HG02678 (cell line): ENCODE results near the gene CENPX.

Source experiments
- ATAC-seq: cut with Tn5 transposase; IDR thresholded peaks from one replicate; pipeline ENCODE4 v1.9.1; 2021; ENCODE audit warnings: mild to moderate bottlenecking, moderate library complexity; ENCODE audit not compliant: unreplicated experiment

The CENPX gene

DNA sequence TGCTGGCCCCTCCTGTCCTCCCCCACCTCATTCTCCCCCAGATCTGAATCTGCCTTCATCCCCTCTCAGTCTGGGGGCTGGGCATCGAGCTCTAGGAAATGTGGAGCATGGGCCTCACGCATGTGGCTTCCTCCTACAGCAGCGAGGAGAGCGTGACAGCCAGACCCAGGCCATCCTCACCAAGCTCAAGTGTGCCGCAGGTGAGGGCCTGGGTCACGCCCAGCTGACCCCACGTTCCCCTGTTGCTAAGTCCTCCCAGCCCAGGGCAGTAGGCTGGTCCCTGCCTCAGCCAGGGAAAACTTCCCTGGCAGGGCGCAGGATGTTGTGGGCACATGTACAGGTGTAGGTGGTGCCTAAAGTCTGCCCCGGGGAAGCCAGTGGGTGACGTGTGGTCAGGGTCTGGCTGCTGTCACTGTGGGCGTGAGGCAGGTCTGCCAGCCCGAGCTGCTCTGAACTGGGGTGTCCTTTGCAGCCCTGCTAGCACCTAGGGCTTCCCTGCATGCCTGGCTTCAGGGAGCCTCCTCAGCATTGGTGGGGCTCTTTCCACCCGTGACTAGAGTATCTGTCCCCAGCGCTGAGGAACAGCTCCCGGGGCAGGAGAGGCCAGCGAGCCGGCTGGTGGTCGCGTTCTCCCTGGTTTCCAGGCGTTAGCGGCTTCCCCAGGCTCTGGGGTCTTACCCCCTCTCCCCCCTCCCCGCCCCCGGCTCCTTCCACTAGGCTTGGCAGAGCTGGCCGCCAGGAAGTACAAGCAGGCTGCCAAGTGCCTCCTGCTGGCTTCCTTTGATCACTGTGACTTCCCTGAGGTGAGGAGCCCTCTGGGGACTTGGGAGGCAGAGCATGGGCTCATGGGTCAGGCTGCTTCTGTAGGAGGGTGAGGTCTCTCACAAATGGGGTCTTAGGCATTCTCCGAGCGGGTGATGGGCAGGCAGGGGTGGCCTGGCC is 32.6 kb upstream of the CENPX start:
- no peak for ATAC-seq

DNA sequence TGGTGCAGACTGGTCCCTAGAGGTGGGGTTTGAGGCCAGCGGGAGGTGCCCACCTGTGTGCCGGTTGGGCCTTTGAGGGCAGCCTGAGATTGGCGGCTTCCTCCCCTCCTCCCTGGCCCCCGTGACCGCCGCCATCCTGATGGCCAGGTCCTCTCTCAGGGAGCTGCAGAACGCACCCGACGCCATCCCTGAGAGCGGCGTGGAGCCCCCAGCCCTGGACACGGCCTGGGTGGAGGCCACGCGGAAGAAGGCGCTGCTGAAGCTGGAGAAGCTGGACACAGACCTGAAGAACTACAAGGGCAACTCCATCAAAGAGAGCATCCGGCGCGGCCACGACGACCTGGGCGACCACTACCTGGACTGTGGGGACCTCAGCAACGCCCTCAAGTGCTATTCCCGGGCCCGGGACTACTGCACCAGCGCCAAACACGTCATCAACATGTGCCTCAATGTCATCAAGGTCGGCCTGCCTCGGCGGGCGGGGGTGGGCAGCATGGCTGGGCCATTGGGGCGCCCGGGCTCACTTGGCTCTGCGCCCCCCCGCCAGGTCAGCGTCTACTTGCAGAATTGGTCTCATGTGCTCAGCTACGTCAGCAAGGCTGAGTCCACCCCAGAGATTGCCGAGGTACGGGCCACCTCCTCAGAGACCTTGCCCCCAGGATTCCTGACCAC is 31.8 kb upstream of the CENPX start:
- ATAC-seq, result no peak

DNA sequence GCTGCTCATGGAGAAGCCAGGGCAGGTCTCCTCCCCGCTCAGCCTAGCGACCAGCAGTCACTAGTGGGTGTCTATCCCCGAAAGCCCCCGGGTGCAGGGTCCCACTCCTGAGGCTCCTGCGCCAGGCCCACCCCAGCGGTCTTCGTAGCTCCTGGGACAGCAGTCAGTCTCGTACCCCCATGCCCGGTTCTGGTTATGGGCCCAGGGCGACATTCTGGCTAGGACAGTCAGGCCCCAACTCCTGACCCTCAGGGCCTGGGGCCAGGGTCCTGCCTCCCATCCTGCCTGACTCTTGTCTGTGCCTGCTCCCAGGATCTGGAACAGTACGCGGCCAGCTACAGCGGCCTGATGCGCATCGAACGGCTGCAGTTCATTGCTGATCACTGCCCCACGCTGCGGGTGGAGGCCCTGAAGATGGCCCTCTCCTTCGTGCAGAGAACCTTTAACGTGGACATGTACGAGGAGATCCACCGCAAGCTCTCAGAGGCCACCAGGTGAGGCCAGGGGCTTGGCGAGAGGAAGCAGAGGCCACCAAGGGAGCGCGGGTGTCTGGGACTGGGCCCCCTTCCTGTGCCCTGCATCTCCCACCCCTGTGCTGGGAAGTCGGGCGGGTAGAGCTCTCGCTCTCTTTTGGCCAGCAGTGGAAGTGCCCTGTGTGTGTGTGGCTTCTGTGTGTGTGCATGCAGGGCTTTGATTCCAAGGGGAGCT is 31.0 kb upstream of the CENPX start:
- no peak for ATAC-seq

DNA sequence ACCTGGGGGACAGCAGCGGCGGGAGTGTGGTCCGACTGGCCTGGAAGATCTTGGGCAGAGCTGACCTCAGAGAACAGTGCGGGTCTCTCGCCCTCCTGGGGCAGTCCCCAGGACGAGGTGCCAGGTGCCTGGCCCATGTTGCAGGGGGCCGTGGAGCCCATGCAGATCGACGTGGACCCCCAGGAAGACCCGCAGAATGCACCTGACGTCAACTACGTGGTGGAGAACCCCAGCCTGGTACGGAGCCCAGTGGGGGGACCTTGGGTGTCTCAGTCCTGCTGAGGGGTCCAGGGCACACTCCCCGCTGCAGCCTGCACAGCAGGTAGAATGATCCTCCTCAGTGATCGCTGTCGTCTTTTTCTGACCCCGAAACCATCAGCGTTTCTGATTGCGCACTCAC is 30.5 kb upstream of the CENPX start:
- no peak for ATAC-seq

DNA sequence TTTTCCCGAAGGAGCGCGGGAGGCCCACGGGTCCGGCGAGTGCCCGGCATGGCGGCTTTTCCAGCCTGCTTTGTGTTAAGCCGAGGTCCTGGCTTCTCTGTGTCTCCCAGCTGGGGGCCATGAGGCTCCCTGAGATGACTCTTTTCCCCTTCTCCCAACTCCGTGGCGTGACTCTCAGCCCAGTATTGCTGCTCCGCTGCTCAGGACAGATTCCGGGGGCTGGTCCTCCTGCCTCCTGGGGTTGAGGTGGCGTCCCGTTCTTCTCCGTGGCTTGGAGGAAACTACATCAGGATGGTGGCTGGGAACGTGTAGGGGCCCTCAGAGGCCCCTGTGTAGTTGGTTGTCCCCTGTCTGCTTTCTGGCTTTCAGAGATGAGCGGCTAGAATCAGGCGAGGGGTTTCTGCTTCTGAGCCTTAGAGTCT is 30.0 kb upstream of the CENPX start:
- no peak for ATAC-seq

DNA sequence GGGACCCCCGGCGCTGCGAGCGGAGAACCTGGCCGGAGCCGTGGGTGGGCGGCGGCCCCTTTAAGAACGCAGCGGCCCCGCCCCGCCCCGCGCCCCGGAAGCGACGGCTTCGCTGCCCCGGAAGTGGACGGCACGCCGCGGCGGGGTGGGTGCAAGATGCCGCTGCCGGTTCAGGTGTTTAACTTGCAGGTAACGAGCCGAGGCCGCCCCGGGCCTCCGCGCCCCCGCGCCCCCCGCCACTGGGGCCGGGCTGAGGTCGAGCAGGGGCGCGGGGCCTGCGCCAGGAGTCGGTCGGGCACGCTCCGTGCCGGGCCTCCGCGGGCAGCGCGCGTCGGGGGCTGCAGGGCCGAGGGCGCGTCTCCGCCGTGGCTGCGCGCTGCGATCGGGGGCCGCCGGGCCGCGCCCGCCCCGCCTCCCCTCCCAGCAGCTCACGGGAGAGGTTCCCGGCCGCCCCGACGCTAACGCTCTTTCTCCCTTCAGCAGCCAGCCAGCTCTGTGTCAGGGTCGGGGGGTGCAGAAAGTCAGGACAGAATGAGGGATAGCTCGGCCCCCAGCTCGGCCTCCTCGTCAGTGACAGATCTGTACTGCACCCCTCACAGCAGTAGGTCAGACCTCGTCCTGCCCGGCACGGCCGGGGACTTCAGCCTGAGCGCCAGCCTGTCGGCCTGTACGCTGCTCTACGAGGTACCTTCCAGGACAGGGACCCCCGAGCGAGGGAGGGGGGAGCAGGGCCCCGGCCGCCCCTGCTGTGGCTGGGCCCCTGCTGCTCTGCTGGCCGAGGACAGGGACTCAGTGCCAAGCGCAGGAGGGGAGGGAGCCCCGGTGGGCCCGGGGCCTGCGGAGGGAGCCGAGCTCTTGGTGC is 29.3 kb upstream of the CENPX start, which contains the start of the genes GPS1 and RFNG:
GPS1 (plus strand) TSS at position 123 of the 862 bp plus-strand sequence; CDS start at position 157, 34 bp downstream.
RFNG (minus strand) TSS at position 36 of the 862 bp plus-strand sequence. CDS start 45 bp downstream, outside the sequence.
- ATAC-seq, result no peak

DNA sequence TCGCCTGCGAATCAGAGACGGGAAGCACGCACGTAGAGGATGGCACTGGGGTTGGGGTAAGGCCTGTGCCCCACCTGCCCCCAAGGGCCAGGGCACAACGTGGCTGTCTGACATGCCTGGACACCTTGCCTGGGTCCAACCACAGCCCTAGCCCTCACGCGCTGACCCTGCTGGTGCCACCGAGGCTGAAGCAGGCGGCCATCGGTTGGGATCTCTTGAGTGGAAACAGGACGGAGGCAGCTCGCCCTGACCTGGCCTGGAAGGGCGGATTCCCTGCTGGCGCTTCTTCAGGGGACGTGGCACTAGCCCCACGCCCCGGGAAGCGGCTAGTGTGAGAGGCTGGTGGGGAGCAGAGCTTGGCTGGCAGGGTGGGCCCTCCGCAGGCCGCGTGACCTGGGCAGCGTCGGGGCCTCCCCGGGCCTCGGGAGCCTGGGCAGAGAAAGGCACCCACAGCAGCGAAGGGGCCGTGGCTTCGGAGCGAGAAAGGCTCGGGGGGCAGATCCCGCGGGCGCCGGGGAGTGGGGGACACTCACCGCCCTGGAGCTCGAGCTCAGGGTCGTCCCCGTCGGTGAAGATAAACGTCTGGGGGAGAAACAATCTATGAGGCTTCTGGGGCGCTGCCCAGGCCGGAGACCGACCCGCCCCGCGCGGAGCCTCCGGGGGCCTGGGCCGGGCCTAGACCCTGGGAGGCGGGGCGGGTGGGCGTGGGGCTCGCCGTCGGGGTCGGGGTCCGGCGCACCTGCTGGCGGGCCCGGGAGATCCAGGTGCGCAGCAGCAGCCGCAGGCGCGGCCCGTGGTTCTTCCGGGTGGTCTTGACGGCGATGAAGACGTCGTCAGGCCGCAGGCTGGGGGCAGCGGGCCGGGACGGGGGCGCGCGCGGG is 28.3 kb upstream of the CENPX start:
- no peak for ATAC-seq

DNA sequence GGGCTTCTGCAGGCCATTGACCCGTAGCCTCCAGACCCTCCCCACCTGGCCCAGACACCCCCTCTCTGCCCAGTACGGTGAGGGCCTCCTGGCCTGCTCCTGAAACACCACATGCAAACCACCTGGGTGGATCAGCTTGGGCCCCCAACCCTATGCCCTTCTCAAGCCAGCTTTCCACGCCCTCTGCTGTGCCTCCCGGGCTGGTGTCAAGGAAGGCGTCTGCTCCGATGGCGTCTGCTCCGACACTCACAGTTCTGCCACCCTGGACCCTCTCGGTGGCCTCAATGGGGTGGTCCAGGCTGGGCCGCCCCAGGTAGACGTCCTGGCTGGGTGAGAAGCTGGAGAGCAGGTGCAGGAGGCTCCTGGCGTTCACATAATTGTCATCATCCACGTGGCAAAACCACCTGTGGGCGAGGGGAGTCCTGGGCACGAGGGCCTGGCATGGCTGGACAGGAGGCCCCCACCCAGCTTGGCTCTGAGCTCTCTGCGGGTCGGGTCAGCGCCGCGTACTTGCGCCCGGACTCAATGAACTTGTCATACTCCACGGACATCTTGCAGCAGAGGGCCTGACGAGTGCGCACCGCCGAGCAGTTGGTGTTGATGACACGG is 27.6 kb upstream of the CENPX start:
- no peak for ATAC-seq

DNA sequence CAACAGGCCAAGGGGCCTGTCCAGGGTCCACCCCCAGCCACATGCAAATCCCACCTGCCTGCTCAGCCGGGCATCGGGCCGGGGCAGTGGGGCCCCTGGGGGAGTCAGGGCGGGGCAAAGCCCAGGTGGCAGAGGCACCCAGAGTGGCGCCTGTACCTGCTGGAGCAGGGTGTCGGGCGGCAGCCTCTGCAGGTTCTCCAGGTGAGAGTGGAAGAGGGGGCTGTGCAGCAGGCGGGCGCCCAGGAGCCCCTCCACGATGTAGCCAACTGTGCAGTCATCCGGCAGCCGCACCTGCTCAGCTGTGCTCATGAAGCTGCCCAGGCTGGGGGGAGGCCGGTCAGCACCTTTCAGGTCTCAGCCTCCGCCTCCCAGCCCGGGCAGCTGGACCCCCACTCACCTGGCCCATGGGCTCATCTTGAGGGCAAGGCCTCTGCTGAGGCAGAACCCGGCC is 26.9 kb upstream of the CENPX start:
- no peak for ATAC-seq

DNA sequence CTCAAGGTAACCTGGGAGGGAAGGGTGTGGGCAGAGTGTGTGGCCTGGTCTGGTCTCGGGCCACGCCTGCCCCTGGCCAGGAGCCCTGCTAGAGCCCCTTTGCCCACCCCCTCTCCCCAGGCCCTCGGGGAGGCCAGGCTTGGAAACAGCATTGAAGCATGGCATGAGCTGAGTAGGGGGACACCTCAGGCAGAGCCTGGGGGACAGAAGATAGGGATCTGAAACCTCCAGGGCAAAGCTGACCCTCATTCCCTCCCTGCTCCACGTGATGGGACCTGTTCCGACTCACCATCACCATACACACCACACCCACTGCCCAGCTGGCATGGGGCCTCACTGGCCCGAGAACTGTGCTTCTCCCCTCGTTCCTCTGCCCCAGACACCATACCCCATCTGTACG is 26.4 kb upstream of the CENPX start:
- no peak for ATAC-seq

DNA sequence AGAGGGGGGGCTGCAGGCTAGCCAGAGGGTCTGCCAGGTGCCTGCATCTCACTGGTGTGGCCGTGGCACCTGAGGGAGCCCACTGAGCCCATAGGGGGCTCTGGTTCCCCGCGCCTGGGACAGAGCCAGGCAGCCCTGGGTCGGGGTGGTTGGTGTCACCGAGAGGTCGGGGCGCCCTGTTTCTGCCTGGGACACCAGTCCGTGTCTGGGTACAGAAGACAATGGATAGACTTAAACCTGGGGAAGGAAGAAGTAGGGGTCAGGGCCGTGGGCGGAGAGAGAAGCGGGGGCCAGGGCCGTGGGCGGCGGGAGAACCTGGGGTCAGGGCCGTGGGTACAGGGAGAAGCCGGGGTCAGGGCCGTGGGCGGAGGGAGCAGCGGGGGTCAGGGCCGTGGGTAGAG is 25.9 kb upstream of the CENPX start:
- no peak for ATAC-seq

DNA sequence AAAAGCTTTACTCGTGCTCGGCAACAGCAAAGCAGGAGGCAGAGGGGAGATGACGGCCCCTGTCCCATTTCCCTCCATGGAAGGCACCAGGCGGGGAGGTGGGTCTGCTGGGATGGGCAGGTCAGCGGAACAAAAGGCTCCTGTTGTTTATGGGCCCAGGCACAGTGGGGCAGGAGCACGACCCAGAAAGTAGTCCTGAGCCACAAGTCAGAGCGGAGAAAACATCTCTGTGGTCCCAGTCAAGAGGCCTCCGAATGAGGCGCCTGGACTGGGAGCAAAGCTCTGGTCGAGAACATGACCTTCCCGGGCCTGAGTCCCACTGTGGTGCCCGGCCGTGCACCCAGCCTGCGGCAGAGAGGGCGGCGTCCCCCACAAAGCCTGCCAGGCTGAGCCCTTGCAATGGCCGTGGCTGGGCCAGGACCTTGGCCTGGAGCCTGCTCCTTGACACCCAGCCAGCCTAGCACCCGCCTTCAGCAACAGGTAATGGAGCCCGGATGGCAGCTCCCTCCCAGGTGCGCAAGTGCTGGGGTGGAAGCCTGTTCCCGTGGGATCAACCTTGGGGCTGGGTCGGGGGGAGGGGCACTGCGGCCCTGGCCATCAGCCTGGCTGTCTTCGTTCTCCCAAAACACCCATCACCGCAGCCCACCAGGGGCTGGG is 25.4 kb upstream of the CENPX start:
- no peak for ATAC-seq

DNA sequence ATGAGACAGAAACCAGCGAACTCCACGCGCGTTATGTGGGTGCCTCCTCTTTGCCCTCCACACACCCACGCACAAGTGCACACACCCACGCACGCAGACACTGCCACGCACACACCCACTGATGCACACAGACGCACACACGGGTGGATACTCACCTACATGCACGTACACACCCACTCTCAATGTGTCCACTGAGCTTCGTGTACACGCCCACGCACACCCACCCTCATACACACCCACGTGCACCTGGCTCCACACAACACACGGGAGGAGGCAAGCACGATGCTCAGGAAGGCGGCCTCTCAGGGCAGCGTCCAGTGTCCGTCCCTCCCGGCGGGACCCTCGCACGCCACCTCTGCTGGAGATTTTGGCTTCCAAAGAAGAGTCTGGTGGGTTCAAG is 24.7 kb upstream of the CENPX start:
- no peak for ATAC-seq

DNA sequence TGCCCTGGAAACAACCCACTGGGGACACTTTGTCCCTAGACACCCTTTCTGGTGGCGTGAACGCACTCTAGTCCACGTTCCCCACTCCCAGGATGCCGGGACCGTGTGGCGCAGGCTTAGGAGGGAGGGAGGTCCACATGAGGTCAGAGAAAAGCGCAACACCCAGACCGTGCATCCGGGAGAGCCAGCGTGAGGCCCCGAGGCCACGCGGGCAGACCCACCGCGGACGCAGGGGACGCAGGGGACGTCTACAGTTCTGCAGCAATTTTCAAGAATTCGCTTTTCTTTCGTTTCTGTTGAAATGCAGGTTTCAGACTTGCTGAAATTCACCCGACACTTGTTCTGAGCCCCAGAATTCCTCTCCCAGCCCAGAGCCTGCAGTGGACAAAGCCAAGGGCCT is 24.2 kb upstream of the CENPX start:
- ATAC-seq, result no peak

DNA sequence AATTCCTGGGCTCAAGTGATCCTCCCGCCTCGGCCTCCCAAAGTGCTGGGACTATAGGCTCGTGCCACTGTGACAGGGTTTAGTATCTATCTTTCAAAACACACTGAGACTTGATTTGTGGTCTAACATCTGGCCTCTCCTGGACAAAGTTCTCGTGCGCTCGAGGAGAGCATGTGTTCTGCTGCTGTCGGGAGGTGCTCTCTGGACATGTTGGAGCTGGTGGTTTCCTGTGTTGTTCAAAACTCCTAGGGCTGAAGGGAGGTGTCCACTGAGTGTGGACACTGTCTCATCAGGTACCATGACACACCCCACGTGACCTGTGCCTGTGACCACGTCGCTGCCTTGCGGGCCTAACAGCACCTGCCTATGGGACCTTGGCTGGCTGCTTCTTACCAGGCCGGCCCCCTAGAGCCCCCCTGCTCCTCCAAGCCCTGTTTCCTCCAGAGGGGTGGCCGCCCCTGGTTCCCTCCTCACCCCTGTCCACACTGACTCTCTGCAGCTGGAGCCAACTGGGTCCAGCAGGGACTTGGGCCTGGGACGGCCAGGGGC is 23.3 kb upstream of the CENPX start:
- no peak for ATAC-seq

DNA sequence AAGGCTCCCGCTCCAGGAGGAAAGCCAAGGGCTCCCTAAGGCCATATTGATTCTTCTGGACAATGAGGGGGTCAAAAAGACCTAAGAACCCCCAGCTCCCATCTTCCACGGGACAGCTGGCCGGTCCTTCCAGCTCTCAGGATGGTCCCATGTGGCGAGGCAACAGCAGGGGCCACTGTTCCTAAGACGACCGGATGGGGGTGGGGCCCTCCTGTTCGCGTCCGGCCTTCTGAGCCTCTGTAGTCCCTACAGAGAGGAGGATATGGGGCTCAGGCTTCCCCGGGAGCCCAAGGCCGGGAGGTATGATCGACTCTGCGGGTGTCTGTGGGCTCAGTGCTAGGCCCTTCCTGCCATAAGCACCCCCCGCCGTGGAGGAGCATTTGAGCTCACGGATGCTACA is 20.8 kb upstream of the CENPX start:
- ATAC-seq, result no peak

DNA sequence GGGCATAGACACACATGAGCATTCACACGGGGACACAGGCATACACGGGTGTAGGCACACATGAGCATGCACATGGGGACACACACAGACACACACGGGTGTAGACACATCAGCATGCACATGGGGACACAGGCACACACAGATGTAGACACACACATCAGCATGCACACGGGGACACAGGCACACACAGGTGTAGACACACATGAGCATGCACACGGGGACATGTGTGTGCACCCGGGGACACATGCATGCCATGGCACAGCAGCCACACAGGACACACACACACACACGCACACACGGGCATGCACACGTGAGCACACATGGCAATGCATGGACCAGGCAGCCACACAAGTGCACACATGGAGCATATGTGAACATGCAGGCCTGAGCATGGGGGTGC is 20.0 kb upstream of the CENPX start:
- no peak for ATAC-seq

DNA sequence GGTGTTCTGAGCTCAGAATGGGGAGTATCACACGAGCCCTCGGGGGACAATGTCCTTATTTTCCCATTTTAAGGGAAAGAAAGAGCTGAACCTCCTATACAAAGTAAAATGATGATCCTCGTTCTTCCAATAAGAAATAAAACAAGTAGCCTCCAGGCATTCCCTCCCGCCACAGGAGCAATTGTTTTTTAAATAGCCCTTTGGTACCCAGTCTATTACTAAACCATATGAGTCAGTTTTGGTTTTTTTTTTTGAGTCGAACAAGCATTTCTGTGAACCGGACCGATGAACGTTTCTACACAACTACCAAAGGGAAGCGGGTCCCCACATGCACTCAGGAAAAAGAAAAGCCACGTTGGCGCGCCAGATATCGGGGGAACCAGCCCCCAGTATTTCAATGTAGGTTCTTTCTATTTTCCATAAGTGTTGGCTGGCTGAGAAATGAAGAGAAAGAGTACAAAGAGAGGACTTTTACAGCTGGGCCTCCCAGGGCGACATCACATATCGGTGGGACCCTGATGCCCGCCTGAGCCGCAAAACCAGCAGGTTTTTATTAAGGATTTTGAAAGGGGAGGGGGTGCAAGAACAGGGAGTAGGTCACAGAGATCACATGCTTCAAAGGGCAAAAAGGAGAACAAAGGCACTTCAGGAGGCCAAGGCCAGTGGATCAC is 18.6 kb upstream of the CENPX start:
- no peak for ATAC-seq
